HG03571 (cell line): ENCODE measurements around the gene PMP22.

ENCODE experiments used
- ATAC-seq: cut with Tn5 transposase; IDR thresholded peaks from one replicate; pipeline ENCODE4 v1.9.1; 2021; ENCODE audit not compliant: unreplicated experiment

Gene PMP22

DNA sequence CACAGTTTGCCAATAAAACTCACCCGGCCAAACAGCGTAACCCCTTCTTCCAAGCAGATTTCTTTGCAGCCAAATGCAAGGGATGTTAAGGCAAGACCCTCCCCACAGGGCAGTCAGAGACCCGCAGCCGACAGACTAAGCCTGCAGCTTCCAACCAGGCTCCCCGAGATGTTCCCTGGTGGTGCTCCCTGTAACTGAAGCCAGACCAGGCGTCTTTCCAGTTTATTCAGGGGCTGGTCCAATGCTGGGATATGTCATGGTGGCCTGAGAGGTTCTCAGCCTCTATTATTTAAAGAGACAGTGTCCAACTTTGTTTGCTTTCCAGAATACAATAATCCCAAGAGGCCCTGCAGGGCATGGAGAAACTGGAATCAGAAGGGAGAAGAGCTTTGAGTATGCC, at the start of gene PMP22:
TSS of gene PMP22 (minus strand) at position 196 of the 400 bp plus-strand sequence. CDS start 4,599 bp downstream, outside the sequence.
- ATAC-seq, result no peak

DNA sequence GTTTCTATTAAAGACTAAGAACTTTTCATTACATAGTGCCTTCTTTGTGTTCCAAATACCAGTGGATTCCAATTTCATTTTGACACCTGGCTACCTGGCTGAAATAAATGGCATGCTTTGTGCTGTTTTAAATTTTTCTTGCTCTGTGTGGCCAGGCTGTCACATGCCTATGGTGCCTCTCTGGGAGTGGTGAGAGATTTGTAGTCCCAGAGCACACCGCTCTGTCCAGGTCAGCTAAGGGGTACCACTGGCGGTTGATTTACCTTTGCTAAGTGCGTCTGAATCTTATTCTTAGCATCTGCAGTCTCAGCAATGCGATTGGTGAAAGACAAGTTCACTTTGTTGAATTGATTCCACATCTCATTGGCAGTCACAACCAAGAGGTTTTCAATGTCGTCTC, 46.9 kb upstream of the PMP22 start:
- no peak for ATAC-seq

GRCh38 chr17:15309793-15310192, 44.7 kb upstream of the PMP22 start:
- no peak for ATAC-seq

GRCh38 chr17:15309236-15309635, 44.1 kb upstream of the PMP22 start:
- ATAC-seq, result no peak

DNA sequence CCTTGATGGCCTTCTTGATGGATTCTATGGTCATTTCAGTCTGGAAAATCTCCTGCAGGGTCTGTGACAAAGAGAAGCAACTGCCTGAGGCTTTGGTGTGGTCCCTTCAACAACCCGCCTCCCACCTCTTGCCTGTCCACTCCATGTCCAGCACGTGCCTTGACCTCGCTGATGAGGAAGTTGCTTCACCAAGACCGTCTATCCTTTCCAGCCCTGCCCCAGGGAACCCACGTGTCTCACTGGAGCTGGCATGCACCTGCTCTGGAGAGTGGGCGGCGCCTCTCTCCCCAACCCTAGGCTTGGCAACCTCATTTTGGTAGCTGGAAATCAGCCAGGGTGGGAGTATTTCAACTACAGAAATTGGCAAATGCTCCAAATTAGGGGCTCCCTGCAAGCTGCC, 43.6 kb upstream of the PMP22 start:
- no peak for ATAC-seq

- ATAC-seq, result no peak
These were observed 42.6 kb upstream of the PMP22 start for GRCh38 chr17:15307710-15308111.

DNA sequence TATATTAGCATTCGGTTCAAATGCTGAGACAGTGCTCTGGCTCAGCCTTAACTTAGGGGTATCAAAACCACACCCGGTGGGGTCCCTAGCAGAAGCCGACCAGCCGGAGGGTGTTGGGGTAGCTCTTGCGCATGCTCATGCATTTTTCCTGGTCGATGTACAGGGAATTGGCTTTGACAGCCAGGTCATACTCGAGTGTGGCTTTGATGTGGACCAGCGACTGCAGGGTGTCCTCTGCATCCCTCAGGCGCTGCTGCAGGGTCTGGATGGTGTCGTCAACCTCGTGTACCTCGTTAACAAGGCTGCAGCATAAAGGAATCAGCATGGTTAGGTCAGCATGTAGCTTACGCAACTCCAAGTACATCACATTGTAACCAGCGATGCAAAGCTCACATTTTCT, 38.7 kb upstream of the PMP22 start:
- ATAC-seq, result no peak

GRCh38 chr17:15303268-15303667, 38.1 kb upstream of the PMP22 start:
- ATAC-seq, result no peak

GRCh38 chr17:15301845-15302244, 36.7 kb upstream of the PMP22 start:
- ATAC-seq, result no peak

DNA sequence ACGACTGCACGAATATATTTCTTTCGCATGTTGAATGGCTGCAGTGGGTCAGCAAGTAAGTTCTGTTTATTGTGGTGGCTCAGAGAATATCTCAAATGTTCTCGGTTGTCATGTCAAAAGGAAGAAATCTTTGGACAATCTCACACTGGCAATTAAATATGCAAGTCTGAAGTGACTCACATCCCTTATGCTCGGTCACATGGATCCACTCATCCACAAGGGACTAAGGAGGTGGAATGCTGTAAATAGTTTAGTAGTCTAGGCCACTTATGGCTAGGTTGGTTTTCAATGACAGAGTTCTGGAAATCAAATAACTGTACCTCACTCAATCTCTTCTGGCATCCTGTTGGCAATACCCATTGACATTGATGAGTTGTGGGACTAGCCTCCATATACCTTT, 33.0 kb upstream of the PMP22 start:
- no peak for ATAC-seq

DNA sequence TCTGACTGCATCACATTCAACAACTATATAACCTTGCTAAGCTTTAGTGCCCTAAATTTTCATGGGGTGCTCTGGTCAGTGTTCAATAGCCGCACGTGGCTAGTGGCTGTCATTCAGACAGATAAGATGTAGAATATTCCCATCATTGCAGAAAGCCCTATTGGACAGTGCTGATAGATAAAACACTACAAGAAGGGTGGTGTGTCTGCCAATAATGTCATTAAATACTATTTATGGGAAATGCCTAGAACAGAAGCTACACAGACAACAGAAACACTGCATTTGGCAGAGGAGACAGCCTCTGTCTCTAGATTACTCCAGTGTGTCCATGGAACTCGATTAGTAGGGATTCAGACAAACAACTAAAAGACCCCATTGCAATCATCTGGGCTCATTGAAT, 28.4 kb upstream of the PMP22 start:
- no peak for ATAC-seq

GRCh38 chr17:15291674-15292361, 26.7 kb upstream of the PMP22 start:
- no peak for ATAC-seq

- no peak for ATAC-seq
These were observed 25.5 kb upstream of the PMP22 start for GRCh38 chr17:15290605-15291004.

- ATAC-seq, result no peak
These were observed 24.4 kb upstream of the PMP22 start for GRCh38 chr17:15289285-15290183.

DNA sequence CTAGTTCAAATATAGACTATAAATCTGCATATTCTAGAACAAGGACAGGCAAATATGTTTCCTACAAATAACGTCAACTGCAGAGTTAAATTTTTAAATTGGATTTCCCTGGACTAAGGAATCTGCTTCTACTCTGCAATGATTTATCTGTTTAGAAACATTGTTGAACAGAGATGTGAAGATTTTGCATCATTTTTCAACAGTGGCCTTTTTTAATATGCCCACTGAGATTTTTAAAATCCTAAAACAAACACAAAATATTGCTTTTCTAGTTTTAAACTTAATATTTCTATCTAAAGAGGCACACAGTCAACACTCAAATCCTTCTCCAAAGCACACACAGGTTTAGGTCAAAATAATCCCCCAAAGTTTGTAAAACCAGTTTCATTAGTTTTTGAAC, 23.7 kb upstream of the PMP22 start:
- no peak for ATAC-seq

DNA sequence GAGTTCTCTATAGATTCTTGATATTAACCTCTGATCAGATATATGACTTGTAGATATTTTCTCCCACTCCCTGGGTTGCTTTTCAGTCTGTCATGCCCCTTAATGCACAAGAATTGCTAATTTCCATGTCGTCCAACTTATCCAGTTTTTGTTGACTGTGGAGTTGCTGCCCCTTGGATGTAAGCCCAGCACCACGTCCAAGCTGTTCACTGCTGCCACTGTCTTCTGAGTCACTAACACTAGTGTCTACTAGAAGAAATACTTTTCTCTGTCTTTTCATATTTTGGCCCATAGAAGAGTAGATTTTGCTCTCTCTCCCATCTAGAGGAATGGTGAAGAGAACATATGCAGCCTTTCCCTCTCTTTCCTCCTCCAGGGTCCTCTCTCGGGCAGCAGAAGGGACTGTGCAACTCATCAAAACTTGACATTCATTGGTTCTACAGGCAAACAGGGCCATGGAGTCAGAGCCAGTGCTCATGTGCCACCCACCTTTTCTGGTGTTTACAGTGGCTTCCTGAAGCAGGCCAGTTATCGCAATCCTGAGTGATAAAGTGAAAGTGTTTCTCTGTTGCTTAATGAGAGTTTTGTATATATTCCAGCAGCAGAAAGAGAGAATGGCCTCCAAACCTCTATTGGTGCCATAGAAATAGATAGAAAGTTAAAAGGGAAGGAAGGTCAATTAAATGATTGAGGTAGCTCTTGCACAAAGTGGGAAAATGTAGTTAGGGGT, 22.6 kb upstream of the PMP22 start:
- ATAC-seq, result no peak

GRCh38 chr17:15285466-15285865, 20.3 kb upstream of the PMP22 start:
- no peak for ATAC-seq

GRCh38 chr17:15284537-15284936, 19.4 kb upstream of the PMP22 start:
- no peak for ATAC-seq

DNA sequence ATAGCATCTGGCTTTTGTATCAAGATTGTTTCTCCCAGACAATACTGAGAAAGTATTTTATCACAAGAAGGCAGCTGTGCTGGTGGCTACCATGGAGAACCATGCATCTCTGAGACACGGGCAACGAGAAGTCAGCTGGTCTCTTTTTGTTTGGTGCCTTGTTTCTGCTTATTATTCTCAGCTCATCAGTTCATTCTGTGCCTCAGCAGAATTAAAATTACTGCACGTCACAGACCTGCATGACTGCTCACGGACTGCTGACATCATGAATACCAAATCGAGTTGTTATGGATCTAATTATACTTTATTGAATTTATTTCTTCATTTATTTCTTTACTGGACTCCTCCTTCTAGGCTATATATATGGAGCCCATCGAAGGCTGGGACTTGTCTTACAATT, 19.0 kb upstream of the PMP22 start:
- ATAC-seq, result no peak

- no peak for ATAC-seq
These were observed 16.8 kb upstream of the PMP22 start for GRCh38 chr17:15281909-15282308.

GRCh38 chr17:15278924-15279477, 13.9 kb upstream of the PMP22 start:
- no peak for ATAC-seq
